HUES6 (cell line): ENCODE data around the gene HNRNPAB.

Experiments
- H3K27ac ChIP-seq: 2 replicates; pipeline ENCODE4 v1.7.0; 2013; ENCODE audit warnings: low read depth, mild to moderate bottlenecking, low read length, inconsistent platforms
- H3K27me3 ChIP-seq: 2 replicates; pipeline ENCODE4 v1.6.1; 2013; ENCODE audit warnings: low read length; ENCODE audit not compliant: control insufficient read depth, insufficient read depth
- H3K36me3 ChIP-seq: 2 replicates; pipeline ENCODE4 v1.6.1; 2013; ENCODE audit warnings: low read length; ENCODE audit not compliant: control insufficient read depth, insufficient read depth
- H3K4me1 ChIP-seq: 2 replicates; pipeline ENCODE4 v1.6.1; 2013; ENCODE audit warnings: low read length; ENCODE audit not compliant: control insufficient read depth, insufficient read depth
- H3K4me3 ChIP-seq: 2 replicates; pipeline ENCODE4 v1.5.1; 2013; ENCODE audit warnings: low read depth, low read length
- H3K9ac ChIP-seq: one replicate; pipeline ENCODE4 v1.6.1; 2013; ENCODE audit warnings: mild to moderate bottlenecking, low read length
- H3K9me3 ChIP-seq: 2 replicates; pipeline ENCODE4 v1.6.1; 2013; ENCODE audit warnings: low read depth, low read length; ENCODE audit not compliant: control insufficient read depth, insufficient read depth

HNRNPAB gene

DNA sequence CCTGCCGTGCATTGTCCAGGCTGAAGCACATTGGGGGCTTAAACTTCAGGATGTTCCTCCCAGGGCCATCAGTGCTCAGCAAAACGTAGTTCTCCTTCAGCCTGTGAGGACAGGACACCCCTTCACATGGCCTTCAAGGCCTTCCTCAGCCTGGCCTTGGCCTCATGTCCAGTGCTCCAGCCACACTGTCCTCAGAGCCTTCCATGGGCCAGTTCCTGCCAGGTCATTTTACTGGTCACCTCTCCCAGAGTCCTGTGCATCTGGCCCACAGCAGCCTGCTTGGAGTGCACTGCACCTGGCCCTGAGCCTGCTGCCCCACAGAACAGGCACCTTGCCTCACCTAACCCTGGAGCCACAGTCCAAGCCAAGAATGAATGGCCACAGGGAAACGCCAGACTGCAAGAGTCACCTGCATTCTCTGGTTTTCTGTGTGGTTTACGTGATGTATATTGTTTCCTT is 8.7 kb downstream of the HNRNPAB start:
- Histone ChIP-seq H3K36me3 (peaks cover 93% of the 10 kb centered on the region), H3K4me3 (no peak overlapping the region), H3K4me1 (no peaks in the 10 kb centered on the region; the same call in 1 of the 2 replicates), H3K9ac (no peak overlapping the region), H3K27ac (no peak overlapping the region), H3K27me3 (no peaks in the 10 kb centered on the region), H3K9me3 (no peaks in the 10 kb centered on the region)

GRCh38 chr5:178213748-178214151 is 9.4 kb downstream of the HNRNPAB start:
- H3K4me3 ChIP-seq = no peak overlapping the region
- H3K36me3 ChIP-seq = peaks cover 93% of the 10 kb centered on the region
- no peak overlapping the region for H3K27ac ChIP-seq
- no peaks in the 10 kb centered on the region; the same call in 1 of the 2 replicates for H3K4me1 ChIP-seq
- H3K27me3 ChIP-seq = no peaks in the 10 kb centered on the region
- H3K9me3 ChIP-seq = no peaks in the 10 kb centered on the region
- H3K9ac ChIP-seq = no peak overlapping the region

- Histone ChIP-seq H3K27ac (no peak overlapping the region), H3K4me1 (no peaks in the 10 kb centered on the region; the same call in 1 of the 2 replicates), H3K9ac (no peak overlapping the region), H3K4me3 (no peak overlapping the region), H3K9me3 (no peaks in the 10 kb centered on the region), H3K27me3 (no peaks in the 10 kb centered on the region), H3K36me3 (peaks cover 93% of the 10 kb centered on the region)
Observed at GRCh38 chr5:178214160-178214803, 9.9 kb downstream of the HNRNPAB start.

- Histone ChIP-seq H3K27me3 (no peaks in the 10 kb centered on the region), H3K9ac (no peak overlapping the region), H3K4me1 (no peaks in the 10 kb centered on the region; the same call in 1 of the 2 replicates), H3K27ac (no peak overlapping the region), H3K4me3 (no peak overlapping the region), H3K9me3 (no peaks in the 10 kb centered on the region), H3K36me3 (peaks cover 86% of the 10 kb centered on the region)
Observed at GRCh38 chr5:178215280-178216002, 11.1 kb downstream of the HNRNPAB start.

- Histone ChIP-seq H3K36me3 (peaks cover 86% of the 10 kb centered on the region), H3K4me3 (no peak overlapping the region), H3K4me1 (no peaks in the 10 kb centered on the region; the same call in 1 of the 2 replicates), H3K27me3 (no peaks in the 10 kb centered on the region), H3K9ac (no peak overlapping the region), H3K27ac (no peak overlapping the region), H3K9me3 (no peaks in the 10 kb centered on the region)
Observed at GRCh38 chr5:178216088-178216534, 11.8 kb downstream of the HNRNPAB start.

GRCh38 chr5:178216779-178217178 is 12.4 kb downstream of the HNRNPAB start:
- Histone ChIP-seq H3K4me1 (no peaks in the 10 kb centered on the region; the same call in 1 of the 2 replicates), H3K9me3 (no peaks in the 10 kb centered on the region), H3K36me3 (peaks cover 86% of the 10 kb centered on the region), H3K9ac (no peak overlapping the region), H3K27me3 (no peaks in the 10 kb centered on the region), H3K27ac (no peak overlapping the region), H3K4me3 (no peak overlapping the region)

DNA sequence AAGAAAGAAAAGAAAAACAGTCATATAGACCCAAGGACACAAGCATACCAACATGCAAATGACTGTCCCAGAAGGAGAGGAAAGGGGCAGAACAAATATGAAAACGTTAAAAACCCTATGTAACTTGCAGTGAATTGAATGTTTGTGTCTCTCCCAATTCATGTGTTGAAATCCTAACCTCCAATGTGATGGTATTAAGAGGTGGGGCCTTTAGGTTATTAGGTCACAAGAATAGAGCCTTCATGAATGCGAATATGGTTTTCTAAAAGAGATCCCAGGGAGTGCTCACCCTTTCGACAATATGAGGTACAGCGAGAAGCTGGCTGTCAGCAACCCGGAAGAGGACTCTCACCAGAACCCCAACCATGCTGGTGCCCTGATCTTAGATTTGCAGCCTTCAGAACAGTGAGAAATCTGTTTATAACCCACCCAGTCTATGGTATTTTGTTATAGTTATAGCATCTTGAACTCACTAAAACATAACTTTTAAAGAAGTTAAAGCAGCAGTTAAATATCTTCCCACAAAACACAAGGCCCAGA is 14.0 kb downstream of the HNRNPAB start:
- Histone ChIP-seq H3K4me1 (peaks cover 1% of the 10 kb centered on the region; the same call in 1 of the 2 replicates), H3K36me3 (peaks cover 80% of the 10 kb centered on the region), H3K9ac (no peak overlapping the region), H3K9me3 (no peaks in the 10 kb centered on the region), H3K4me3 (no peak overlapping the region), H3K27ac (no peak overlapping the region), H3K27me3 (no peaks in the 10 kb centered on the region)

DNA sequence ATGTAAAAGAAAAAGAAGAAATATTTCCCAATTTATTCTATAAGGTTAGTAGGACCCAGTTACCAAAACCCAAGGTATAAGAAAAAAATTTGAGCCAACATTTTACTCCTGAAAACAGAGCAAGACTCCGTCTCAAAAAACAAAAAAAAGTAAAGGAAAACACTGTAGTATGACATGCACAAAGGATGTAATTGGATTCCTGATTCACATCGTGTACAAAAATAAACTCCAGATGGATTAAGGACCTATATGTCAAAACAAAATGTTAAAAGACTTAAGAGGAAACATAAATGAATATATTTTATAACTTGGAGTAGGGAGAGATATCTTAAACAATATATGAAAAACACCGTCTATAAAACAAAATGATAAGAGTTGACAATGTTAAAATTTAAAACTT is 14.5 kb downstream of the HNRNPAB start:
- no peaks in the 10 kb centered on the region for H3K9me3 ChIP-seq
- H3K4me1 ChIP-seq = peaks cover 6% of the 10 kb centered on the region
- H3K9ac ChIP-seq = no peak overlapping the region
- H3K4me3 ChIP-seq = no peak overlapping the region
- peaks cover 80% of the 10 kb centered on the region for H3K36me3 ChIP-seq
- H3K27ac ChIP-seq = no peak overlapping the region
- H3K27me3 ChIP-seq = no peaks in the 10 kb centered on the region

DNA sequence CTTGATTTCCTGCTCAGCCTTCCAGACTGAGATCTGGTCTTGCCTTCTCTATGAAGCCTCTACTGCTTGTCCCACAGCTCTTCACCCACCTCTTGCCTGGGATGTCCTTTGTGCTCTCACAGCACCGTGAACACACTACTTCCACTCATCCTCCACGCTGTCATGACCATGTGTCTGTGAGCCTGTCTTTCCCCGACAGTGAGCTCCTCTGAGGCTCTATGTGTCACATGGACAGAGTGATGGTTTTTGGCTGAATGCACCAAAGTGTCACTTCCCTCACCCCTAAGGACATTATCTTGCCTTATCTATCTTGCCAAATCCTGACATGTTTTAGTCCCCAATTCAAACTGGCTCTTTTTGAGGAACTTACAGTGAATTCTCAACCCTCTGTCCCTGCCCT is 16.9 kb downstream of the HNRNPAB start:
- H3K36me3 ChIP-seq = peaks cover 65% of the 10 kb centered on the region
- H3K27ac ChIP-seq = no peak overlapping the region
- no peak overlapping the region for H3K4me3 ChIP-seq
- H3K27me3 ChIP-seq = no peaks in the 10 kb centered on the region
- peaks cover 14% of the 10 kb centered on the region for H3K4me1 ChIP-seq
- no peak overlapping the region for H3K9ac ChIP-seq
- no peaks in the 10 kb centered on the region for H3K9me3 ChIP-seq

DNA sequence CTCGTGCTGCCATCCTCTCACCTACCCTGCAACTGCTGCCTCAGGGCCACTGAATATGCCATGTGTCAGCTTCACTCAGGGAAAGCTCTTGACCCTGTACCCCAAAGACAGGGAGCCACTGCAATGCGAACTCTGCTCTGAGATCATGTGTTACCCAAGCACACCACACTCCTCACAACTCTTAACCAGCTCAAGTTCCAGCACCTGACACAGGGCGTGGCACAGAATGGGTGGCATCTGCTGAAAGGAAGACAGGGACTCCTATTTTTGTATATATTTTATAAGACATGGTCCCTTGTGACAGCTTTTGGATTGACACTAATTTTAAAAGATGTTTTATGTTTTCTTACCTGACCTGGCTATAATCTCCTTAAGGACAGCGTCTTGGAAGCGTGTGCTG is 17.5 kb downstream of the HNRNPAB start:
- H3K27me3 ChIP-seq = no peaks in the 10 kb centered on the region
- H3K27ac ChIP-seq = no peak overlapping the region
- no peak overlapping the region for H3K9ac ChIP-seq
- no peak overlapping the region for H3K4me3 ChIP-seq
- no peaks in the 10 kb centered on the region for H3K9me3 ChIP-seq
- H3K4me1 ChIP-seq = peaks cover 14% of the 10 kb centered on the region
- peaks cover 63% of the 10 kb centered on the region for H3K36me3 ChIP-seq

DNA sequence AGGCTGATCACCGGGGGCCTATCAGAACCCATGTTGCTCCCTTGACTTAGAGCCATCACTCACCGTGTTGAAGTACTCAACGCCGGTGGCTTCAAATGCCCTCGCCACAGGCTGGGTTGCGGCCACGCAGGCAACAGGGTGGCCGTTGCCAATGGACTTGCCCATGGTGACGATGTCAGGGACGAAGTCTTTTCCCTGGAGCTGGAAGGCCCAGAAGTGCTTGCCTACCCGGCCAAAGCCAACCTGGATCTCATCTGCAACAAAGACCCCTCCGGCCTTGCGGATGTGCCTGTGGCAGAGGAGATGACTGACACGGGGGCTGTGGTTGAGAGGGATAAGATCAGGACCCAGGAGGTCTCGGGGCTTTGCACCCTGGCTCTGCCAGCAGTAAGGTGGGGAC is 18.0 kb downstream of the HNRNPAB start:
- H3K36me3 ChIP-seq = peaks cover 62% of the 10 kb centered on the region

More for the DNA sequence above, 18.0 kb downstream of the HNRNPAB start:
- Histone ChIP-seq H3K9me3 (no peaks in the 10 kb centered on the region), H3K27me3 (no peaks in the 10 kb centered on the region), H3K4me1 (peaks cover 14% of the 10 kb centered on the region), H3K9ac (no peak overlapping the region), H3K27ac (no peak overlapping the region), H3K4me3 (no peak overlapping the region)
